T-helper 2 cell (primary cell): Measurements from ENCODE around the gene PCSK2.

Experiments
- DNase-seq, 5 experiments: peaks; one replicate each; pipeline versions ENCODE4 v3.0.0 to v3.0.0-alpha.2; 2012 to 2022

The PCSK2 gene

GRCh38 chr20:17343091-17343490, 116.3 kb downstream of the PCSK2 start:
- no peak for DNase-seq

- DNase-seq: no peak
Observed at GRCh38 chr20:17343656-17344452, 117.0 kb downstream of the PCSK2 start.

GRCh38 chr20:17344790-17345189, 118.0 kb downstream of the PCSK2 start:
- no peak for DNase-seq

GRCh38 chr20:17345321-17345720, 118.5 kb downstream of the PCSK2 start:
- no peak for DNase-seq

GRCh38 chr20:17350321-17350720, 123.5 kb downstream of the PCSK2 start:
- DNase-seq: no peak

- no peak for DNase-seq
Observed at GRCh38 chr20:17357238-17357637, 130.4 kb downstream of the PCSK2 start.

GRCh38 chr20:17358854-17359253, 132.0 kb downstream of the PCSK2 start:
- no peak for DNase-seq

- DNase-seq: no peak
Observed at GRCh38 chr20:17364681-17365080, 137.8 kb downstream of the PCSK2 start.

GRCh38 chr20:17365831-17366230, 139.0 kb downstream of the PCSK2 start:
- no peak for DNase-seq

- DNase-seq: no peak
Observed at GRCh38 chr20:17369506-17369905, 142.7 kb downstream of the PCSK2 start.

GRCh38 chr20:17372806-17373440, 146.1 kb downstream of the PCSK2 start:
- DNase-seq: no peak

GRCh38 chr20:17374086-17374485, 147.2 kb downstream of the PCSK2 start:
- no peak for DNase-seq

- no peak for DNase-seq
Observed at GRCh38 chr20:17376031-17376430, 149.2 kb downstream of the PCSK2 start.

GRCh38 chr20:17377231-17377630, 150.4 kb downstream of the PCSK2 start:
- DNase-seq: no peak

- DNase-seq: no peak
Observed at GRCh38 chr20:17379651-17380050, 152.8 kb downstream of the PCSK2 start.

GRCh38 chr20:17380801-17381200, 154.0 kb downstream of the PCSK2 start:
- no peak for DNase-seq

GRCh38 chr20:17381724-17382123, 154.9 kb downstream of the PCSK2 start:
- DNase-seq: no peak

- no peak for DNase-seq
Observed at GRCh38 chr20:17385798-17386197, 159.0 kb downstream of the PCSK2 start.

GRCh38 chr20:17390655-17391054, 163.8 kb downstream of the PCSK2 start:
- no peak for DNase-seq

GRCh38 chr20:17391127-17391771, 164.4 kb downstream of the PCSK2 start:
- no peak for DNase-seq

- DNase-seq: no peak
Observed at GRCh38 chr20:17394411-17394810, 167.6 kb downstream of the PCSK2 start.

GRCh38 chr20:17395729-17396128, 168.9 kb downstream of the PCSK2 start:
- DNase-seq: no peak

GRCh38 chr20:17399303-17399985, 172.6 kb downstream of the PCSK2 start:
- DNase-seq: no peak
